Stomach smooth muscle (tissue), 2 donors: ENCODE measurements around the gene LUZP2.

Experiments
- H3K27ac ChIP-seq: one replicate; pipeline ENCODE4 v1.7.0; 2013; ENCODE audit warnings: mild to moderate bottlenecking, low read length, inconsistent platforms
- H3K27me3 ChIP-seq, 2 donors: one replicate each; pipeline ENCODE4 v1.7.0; 2013; ENCODE audit warnings: low read length in 2 of 2; ENCODE audit not compliant: insufficient read depth in 2 of 2, control insufficient read depth in 1 of 2
- H3K36me3 ChIP-seq, 2 donors: one replicate each; pipeline ENCODE4 v1.7.0; 2013; ENCODE audit warnings: low read length in 2 of 2; ENCODE audit not compliant: control insufficient read depth in 2 of 2, insufficient read depth in 2 of 2
- H3K4me1 ChIP-seq: one replicate; pipeline ENCODE4 v1.7.0; 2013; ENCODE audit warnings: low read length; ENCODE audit not compliant: control insufficient read depth, insufficient read depth
- H3K4me3 ChIP-seq, 2 donors: one replicate each; pipeline ENCODE4 v1.7.0; 2013; ENCODE audit warnings: low read length in 2 of 2
- H3K9ac ChIP-seq, 2 donors: one replicate each; pipeline ENCODE4 v1.7.0; 2013; ENCODE audit warnings: low read length in 2 of 2, mild to moderate bottlenecking in 1 of 2
- H3K9me3 ChIP-seq, 2 donors: one replicate each; pipeline ENCODE4 v1.7.0; 2013; ENCODE audit warnings: low read length in 2 of 2; ENCODE audit not compliant: control insufficient read depth in 2 of 2
- donor health status: healthy.
- donor health status: Pancreatic carcinoma.

Gene LUZP2

GRCh38 chr11:24848857-24849256, 352.0 kb downstream of the LUZP2 start:
- Histone ChIP-seq H3K36me3 (no peaks in the 10 kb centered on the region), H3K27ac (no peak overlapping the region), H3K4me1 (no peaks in the 10 kb centered on the region), H3K27me3 (no peaks in the 10 kb centered on the region), H3K4me3 (no peak overlapping the region), H3K9ac (no peak overlapping the region), H3K9me3 (no peaks in the 10 kb centered on the region)

GRCh38 chr11:24855951-24856350, 359.1 kb downstream of the LUZP2 start:
- no peak overlapping the region for H3K4me3 ChIP-seq
- no peak overlapping the region for H3K9ac ChIP-seq
- H3K27me3 ChIP-seq = no peaks in the 10 kb centered on the region
- H3K27ac ChIP-seq = no peak overlapping the region
- no peaks in the 10 kb centered on the region for H3K9me3 ChIP-seq
- no peaks in the 10 kb centered on the region for H3K36me3 ChIP-seq
- H3K4me1 ChIP-seq = no peaks in the 10 kb centered on the region

GRCh38 chr11:24859801-24860300, 363.0 kb downstream of the LUZP2 start:
- H3K4me3 ChIP-seq = no peak overlapping the region
- no peaks in the 10 kb centered on the region for H3K9me3 ChIP-seq
- H3K36me3 ChIP-seq = no peaks in the 10 kb centered on the region
- no peaks in the 10 kb centered on the region for H3K27me3 ChIP-seq
- H3K27ac ChIP-seq = no peak overlapping the region
- H3K4me1 ChIP-seq = no peaks in the 10 kb centered on the region
- H3K9ac ChIP-seq = no peak overlapping the region

DNA sequence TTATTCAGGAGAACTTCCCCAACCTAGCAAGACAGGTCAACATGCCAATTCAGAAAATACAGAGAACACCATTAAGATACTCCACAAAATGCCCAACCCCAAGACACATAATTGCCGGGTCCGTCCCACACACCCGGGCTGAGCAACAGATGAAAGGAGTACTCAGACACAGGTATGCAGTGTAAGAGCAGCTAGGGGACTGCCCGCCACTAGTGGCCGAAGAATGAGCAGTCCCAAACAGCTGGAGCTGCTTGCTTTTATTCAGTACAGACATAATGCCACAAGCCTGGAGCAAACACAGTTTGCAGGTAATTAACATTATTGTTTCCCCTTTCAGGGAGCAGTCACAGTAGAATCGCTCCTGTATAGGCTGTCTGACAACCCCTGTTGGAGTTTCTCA, 364.6 kb downstream of the LUZP2 start:
- no peaks in the 10 kb centered on the region for H3K9me3 ChIP-seq
- no peaks in the 10 kb centered on the region for H3K27me3 ChIP-seq
- no peaks in the 10 kb centered on the region for H3K4me1 ChIP-seq
- no peaks in the 10 kb centered on the region for H3K36me3 ChIP-seq
- H3K27ac ChIP-seq = no peak overlapping the region
- H3K4me3 ChIP-seq = no peak overlapping the region
- H3K9ac ChIP-seq = no peak overlapping the region

DNA sequence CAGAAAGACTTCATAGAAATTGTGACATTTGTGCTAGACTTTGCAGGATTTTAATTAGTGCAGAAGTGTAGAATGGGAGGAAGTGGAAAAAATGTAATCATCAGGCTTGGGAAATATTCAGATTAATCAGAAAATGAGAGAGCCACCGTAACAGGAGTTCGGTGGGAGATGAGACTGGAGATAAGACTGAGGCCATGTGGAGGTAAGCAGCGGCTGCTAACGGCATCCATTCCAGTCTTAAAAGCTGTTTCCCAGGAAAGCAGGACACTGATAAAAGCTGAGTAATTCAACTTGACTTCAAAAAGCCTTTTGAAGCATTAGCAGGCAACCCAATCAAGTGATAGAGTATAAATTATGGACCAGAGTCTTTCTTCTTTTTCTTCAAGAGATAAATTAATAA, 369.9 kb downstream of the LUZP2 start:
- H3K27me3 ChIP-seq = no peaks in the 10 kb centered on the region
- H3K36me3 ChIP-seq = no peaks in the 10 kb centered on the region
- no peak overlapping the region for H3K9ac ChIP-seq
- no peaks in the 10 kb centered on the region for H3K9me3 ChIP-seq
- no peak overlapping the region for H3K4me3 ChIP-seq
- H3K4me1 ChIP-seq = no peaks in the 10 kb centered on the region
- no peak overlapping the region for H3K27ac ChIP-seq

DNA sequence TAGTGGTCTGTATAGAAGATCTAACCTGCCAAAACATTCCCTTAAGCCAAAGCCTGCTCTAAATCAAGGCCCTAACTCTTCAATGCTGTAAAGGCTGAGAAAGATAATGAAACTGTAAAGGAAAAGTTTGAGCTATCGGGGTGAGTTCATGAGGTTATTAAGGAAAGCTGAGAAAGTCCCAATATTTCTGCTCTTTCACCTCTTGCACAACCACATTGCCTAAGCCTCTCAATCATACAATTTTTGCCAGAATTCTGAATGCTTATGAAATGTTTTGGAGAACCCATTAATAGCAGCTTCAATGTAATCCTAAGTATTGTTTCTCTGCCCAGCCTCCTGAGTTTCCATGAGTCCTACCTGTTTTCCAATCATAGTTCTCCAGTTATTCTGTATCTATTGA, 373.2 kb downstream of the LUZP2 start:
- no peaks in the 10 kb centered on the region for H3K9me3 ChIP-seq
- H3K4me3 ChIP-seq = no peak overlapping the region
- H3K27ac ChIP-seq = no peak overlapping the region
- no peaks in the 10 kb centered on the region for H3K36me3 ChIP-seq
- H3K9ac ChIP-seq = no peak overlapping the region
- H3K4me1 ChIP-seq = no peaks in the 10 kb centered on the region
- H3K27me3 ChIP-seq = no peaks in the 10 kb centered on the region

DNA sequence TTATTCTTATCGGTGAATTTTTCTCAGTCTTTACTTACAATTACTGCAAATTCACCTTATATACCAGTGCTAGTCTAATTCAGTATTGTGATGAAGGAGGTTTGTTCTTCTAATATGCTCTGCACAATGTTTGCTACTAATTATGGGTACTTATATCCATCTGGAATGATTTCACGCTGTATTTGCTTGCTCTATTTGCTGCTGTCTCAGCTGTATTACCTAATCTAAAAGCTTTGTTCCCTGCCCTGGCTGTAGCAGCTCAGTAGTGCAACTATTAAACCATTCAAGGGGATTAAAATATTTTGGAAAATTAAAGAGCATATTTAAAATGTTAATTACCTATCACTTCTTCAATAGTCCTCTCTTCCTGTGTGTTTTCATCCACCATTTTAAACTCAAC, 375.3 kb downstream of the LUZP2 start:
- no peaks in the 10 kb centered on the region for H3K9me3 ChIP-seq
- H3K36me3 ChIP-seq = no peaks in the 10 kb centered on the region
- no peaks in the 10 kb centered on the region for H3K4me1 ChIP-seq
- H3K27ac ChIP-seq = no peak overlapping the region
- H3K9ac ChIP-seq = no peak overlapping the region
- no peaks in the 10 kb centered on the region for H3K27me3 ChIP-seq
- no peak overlapping the region for H3K4me3 ChIP-seq

DNA sequence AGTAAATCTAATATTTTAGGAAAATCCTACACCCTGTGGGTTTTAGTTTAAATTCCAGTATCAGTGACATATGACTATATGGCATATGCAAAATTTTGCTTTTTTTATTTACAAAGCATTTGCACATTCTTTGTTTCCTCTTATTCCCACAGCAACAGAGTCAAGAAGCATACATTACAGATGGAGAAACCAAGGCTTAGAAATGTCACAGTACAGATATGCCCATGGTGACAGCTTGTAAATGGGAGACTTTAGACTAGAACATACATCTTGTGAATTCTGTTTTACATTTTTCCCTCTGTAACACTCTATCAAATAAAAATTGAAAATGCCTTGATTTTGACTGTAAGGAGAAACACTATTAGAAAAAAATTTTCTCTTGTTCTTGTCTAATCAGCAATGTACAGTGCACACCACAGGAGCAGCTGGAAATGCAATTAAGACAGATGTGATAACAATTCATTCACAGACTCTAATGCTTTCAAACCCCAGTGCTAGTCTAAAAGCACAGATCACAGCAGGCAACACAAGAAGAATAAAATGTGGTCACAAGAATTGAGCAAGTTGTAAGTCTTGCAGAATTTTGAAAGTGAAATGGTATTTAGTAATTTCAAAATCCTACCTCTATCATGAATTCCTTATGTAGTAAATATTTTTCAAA, 375.9 kb downstream of the LUZP2 start:
- H3K4me1 ChIP-seq = no peaks in the 10 kb centered on the region
- H3K27me3 ChIP-seq = no peaks in the 10 kb centered on the region
- no peaks in the 10 kb centered on the region for H3K36me3 ChIP-seq
- H3K9ac ChIP-seq = no peak overlapping the region
- H3K27ac ChIP-seq = no peak overlapping the region
- H3K4me3 ChIP-seq = no peak overlapping the region
- H3K9me3 ChIP-seq = no peaks in the 10 kb centered on the region

DNA sequence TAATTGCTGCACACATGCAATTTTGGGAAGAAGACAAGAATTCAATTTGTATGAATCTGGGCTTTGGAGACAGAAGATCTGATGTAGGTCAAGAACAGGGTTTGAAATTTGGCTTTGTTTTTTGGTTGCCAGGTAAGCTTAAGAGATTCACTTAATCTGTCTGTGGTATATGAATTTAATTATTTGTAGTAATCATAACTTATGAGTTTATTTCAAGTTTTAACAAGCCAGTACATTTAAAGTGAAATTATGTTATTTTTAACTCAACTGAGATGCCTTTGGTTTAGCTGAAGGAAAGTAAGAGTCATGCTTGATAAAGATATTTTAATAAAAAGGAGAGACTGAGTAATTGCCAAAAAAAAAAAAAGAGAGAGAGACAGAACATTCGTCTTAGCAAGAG, 384.1 kb downstream of the LUZP2 start:
- H3K27me3 ChIP-seq = no peaks in the 10 kb centered on the region
- no peak overlapping the region for H3K27ac ChIP-seq
- H3K4me3 ChIP-seq = no peak overlapping the region
- no peak overlapping the region for H3K9ac ChIP-seq
- no peaks in the 10 kb centered on the region for H3K36me3 ChIP-seq
- no peaks in the 10 kb centered on the region for H3K9me3 ChIP-seq
- no peaks in the 10 kb centered on the region for H3K4me1 ChIP-seq

- Histone ChIP-seq H3K27ac (no peak overlapping the region), H3K9me3 (no peaks in the 10 kb centered on the region), H3K36me3 (no peaks in the 10 kb centered on the region), H3K4me3 (no peak overlapping the region), H3K4me1 (no peaks in the 10 kb centered on the region), H3K9ac (no peak overlapping the region), H3K27me3 (no peaks in the 10 kb centered on the region)
Observed at GRCh38 chr11:24885580-24886173, 388.8 kb downstream of the LUZP2 start.

DNA sequence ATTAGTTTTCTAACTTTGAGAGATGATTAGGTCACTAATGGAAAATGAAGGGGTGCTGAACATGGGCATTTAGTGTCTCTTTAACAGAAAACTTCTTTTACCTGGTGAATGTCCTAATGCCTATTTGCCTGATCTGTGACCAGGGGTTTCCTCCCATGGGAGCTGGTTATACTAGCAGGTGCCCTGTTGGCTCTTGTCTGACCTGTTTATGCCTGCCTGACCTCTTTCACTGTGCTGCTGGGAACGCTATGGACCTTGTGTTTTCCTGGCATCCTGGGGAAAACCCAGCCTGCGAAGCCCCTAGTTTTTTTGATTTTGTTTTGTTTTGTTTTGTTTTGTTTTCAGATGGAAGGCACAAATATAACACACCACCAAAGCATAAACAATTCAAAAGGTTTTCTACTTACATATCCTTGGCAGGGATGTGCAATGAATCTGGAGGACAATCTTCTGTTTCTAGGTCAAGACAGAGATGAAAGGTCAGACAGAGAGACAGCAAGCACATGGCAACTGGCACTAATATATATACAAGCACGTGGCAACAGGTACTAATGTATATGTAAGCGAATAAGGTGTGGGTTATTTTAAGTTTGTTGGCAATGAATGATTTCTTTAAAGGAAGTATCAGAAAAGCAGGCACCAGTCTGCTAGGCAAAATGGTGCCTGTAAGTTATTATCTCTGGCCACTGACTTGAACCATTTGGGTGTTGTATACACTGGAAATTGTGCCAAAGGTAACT, 390.2 kb downstream of the LUZP2 start:
- Histone ChIP-seq H3K27ac (no peak overlapping the region), H3K36me3 (no peaks in the 10 kb centered on the region), H3K9me3 (no peaks in the 10 kb centered on the region), H3K4me3 (no peak overlapping the region), H3K4me1 (no peaks in the 10 kb centered on the region), H3K9ac (no peak overlapping the region), H3K27me3 (no peaks in the 10 kb centered on the region)
